ENCODE measurements around the gene ACTA1.

- TF ChIP-seq EZH2 (IDR thresholded peaks at IDR 0.05; ENCODE audit: borderline replicate concordance, low read depth, low read length, poor library complexity, severe bottlenecking) (no peak), CTCF (conservative IDR thresholded peaks at IDR 0.05; ENCODE audit: low read depth, low read length) (no peak)
Observed at GRCh38 chr1:229456016-229456415, 22.1 kb upstream of the ACTA1 start.

All from A673 (cell line).